Measurements from ENCODE around the gene FDPS. TPM values are rescaled to one million over a fixed set of nuclear protein-coding genes. Genes with fewer than 3 reads are reported as not detected.

Gene FDPS
- total and polyA plus RNA-seq, 4 donors = 176 to 370 (median 249) TPM

- TF ChIP-seq REST (IDR thresholded peaks at IDR 0.05) = no peak
Observed at GRCh38 chr1:155266553-155266952, 42.1 kb upstream of the FDPS start (continued).

- Histone ChIP-seq H3K4me3 (ENCODE audit: low read depth in 1 of 3, low read length in 3 of 3) (no peak overlapping the region), H3K27me3 (ENCODE audit: control insufficient read depth in 4 of 4, insufficient read depth in 4 of 4, low read length in 3 of 4) (no peaks in the 10 kb centered on the region), H3K4me1 (ENCODE audit: control insufficient read depth in 4 of 4, insufficient read depth in 4 of 4, low read length in 3 of 4) (peaks cover 0 to 15% (median 10%) of the 10 kb centered on the region in 4 donors), H3K27ac (ENCODE audit: low read depth in 1 of 2, low read length in 2 of 2) (no peak overlapping the region), H3K9ac (ENCODE audit: low read depth in 1 of 2, low read length in 2 of 2) (no peak overlapping the region), H3K36me3 (ENCODE audit: control insufficient read depth in 4 of 4, insufficient read depth in 3 of 4, low read depth in 1 of 4, low read length in 3 of 4) (peaks cover 23 to 69% (median 62%) of the 10 kb centered on the region in 4 donors), H3K9me3 (ENCODE audit: control insufficient read depth in 4 of 4, low read length in 3 of 4) (no peaks in the 10 kb centered on the region)
- 97% methylated on average over 2 of the region's 2 CpGs for WGBS
- TF ChIP-seq EGR1 (IDR thresholded peaks at IDR 0.05; ENCODE audit: low read depth in 2 of 2) = no peak
- TF ChIP-seq JUND (IDR thresholded peaks at IDR 0.05) = no peak
- no peak for TF ChIP-seq RAD21 (IDR thresholded peaks at IDR 0.05)
- no peak for TF ChIP-seq CTCF (IDR thresholded peaks at IDR 0.05; ENCODE audit: low read depth, low read length, missing input control)
- no peak for TF ChIP-seq HNF4G (IDR thresholded peaks at IDR 0.05)
- TF ChIP-seq ZBTB33 (IDR thresholded peaks at IDR 0.05) = no peak
- TF ChIP-seq HNF4A (conservative IDR thresholded peaks at IDR 0.05) = no peak
- TF ChIP-seq NR2F2 (IDR thresholded peaks at IDR 0.05) = no peak
- TF ChIP-seq SP1 (IDR thresholded peaks at IDR 0.05) = no peak
- no peak for TF ChIP-seq MAX (IDR thresholded peaks at IDR 0.05)
- no peak for TF ChIP-seq REST (IDR thresholded peaks at IDR 0.05)
- TF ChIP-seq RXRA (IDR thresholded peaks at IDR 0.05) = no peak
- TF ChIP-seq TAF1 (conservative IDR thresholded peaks at IDR 0.05) = no peak
- TF ChIP-seq YY1 (IDR thresholded peaks at IDR 0.05) = no peak
- TF ChIP-seq GABPA (IDR thresholded peaks at IDR 0.05 in 1 of 2, conservative IDR thresholded peaks at IDR 0.05 in 1 of 2) = no peak
- no peak for TF ChIP-seq FOXA2 (IDR thresholded peaks at IDR 0.05)
- TF ChIP-seq ATF3 (IDR thresholded peaks at IDR 0.05) = no peak
- DNase-seq (ENCODE audit: low spot score) = no peak
Observed at GRCh38 chr1:155267373-155267772, 41.3 kb upstream of the FDPS start.
